Mesothelial cell of epicardium (in vitro differentiated cells): ENCODE data around the gene FOLR1. TPM values are rescaled to one million over a fixed set of nuclear protein-coding genes. Genes with fewer than 3 reads are reported as not detected.
A peak's percentile ranks its signal among the peaks of the same experiment; 100 is the strongest.
"Not testable (repeated sequence)": the region's sequence is repeated elsewhere in the genome, so short reads cannot be mapped to it uniquely, and the experiment has no call there.

Experiments used
- DNase-seq, 2 experiments: peaks; one replicate each; pipeline ENCODE4 v3.0.0; 2021; ENCODE audit warnings: low spot score in 2 of 2; ENCODE audit not compliant: unreplicated experiment in 2 of 2
- H3K27ac Mint-ChIP-seq: 2 replicates; pipeline ENCODE4 v1.8.0; 2021; ENCODE audit warnings: mixed read lengths
- H3K27me3 Mint-ChIP-seq: 2 replicates; pipeline ENCODE4 v1.8.0; 2021; ENCODE audit warnings: low read depth, mixed read lengths
- H3K36me3 Mint-ChIP-seq: 2 replicates; pipeline ENCODE4 v1.8.0; 2021; ENCODE audit warnings: mixed read lengths
- H3K4me1 Mint-ChIP-seq: 2 replicates; pipeline ENCODE4 v1.8.0; 2021; ENCODE audit warnings: mixed read lengths
- H3K4me3 Mint-ChIP-seq: 2 replicates; pipeline ENCODE4 v1.8.0; 2021; ENCODE audit warnings: mild to moderate bottlenecking, moderate library complexity, mixed read lengths
- H3K9me3 Mint-ChIP-seq: 2 replicates; pipeline ENCODE4 v1.8.0; 2021; ENCODE audit warnings: mixed read lengths
- total RNA-seq: library from RNA; stranded (reverse); gene quantifications from 3 replicates; pipeline ENCODE4 v1.2.1, GENCODE V29; 2021
- TF ChIP-seq, protein P1 (sequence below): fragments of 200-600 bp; sonication (generic); IDR thresholded peaks from one replicate; pipeline ENCODE4 v1.5.0; 2021; ENCODE audit warnings: antibody characterized with exemption; ENCODE audit not compliant: unreplicated experiment

FOLR1 gene
- total RNA-seq, 1 donor from 2014 or later, result 1.0 TPM

DNA sequence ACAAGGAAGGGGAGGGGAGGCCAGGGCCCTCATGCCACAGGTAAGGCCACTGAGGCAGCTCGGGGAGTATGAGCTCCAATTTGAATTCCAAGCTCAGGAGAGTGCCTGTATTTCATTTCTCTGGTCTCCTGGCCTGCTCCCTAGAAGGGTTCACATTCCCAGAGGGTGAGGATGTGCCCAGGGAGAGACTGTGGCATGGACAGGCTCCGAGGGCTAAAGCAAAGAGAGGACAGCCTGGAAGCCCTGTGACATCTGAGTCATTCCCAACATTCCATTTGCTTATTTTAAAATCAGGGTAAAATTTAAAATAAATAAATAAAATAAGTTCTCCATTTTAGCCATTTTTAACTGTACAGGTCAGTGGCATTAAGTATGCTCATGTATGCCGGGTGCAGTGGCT lies 18.6 kb upstream of the FOLR1 start:
- H3K9me3 Mint-ChIP-seq, result no peaks in the 10 kb centered on the region
- no peaks in the 10 kb centered on the region for H3K4me1 Mint-ChIP-seq
- TF ChIP-seq, protein P1, sequence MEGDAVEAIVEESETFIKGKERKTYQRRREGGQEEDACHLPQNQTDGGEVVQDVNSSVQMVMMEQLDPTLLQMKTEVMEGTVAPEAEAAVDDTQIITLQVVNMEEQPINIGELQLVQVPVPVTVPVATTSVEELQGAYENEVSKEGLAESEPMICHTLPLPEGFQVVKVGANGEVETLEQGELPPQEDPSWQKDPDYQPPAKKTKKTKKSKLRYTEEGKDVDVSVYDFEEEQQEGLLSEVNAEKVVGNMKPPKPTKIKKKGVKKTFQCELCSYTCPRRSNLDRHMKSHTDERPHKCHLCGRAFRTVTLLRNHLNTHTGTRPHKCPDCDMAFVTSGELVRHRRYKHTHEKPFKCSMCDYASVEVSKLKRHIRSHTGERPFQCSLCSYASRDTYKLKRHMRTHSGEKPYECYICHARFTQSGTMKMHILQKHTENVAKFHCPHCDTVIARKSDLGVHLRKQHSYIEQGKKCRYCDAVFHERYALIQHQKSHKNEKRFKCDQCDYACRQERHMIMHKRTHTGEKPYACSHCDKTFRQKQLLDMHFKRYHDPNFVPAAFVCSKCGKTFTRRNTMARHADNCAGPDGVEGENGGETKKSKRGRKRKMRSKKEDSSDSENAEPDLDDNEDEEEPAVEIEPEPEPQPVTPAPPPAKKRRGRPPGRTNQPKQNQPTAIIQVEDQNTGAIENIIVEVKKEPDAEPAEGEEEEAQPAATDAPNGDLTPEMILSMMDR, result no peak
- H3K36me3 Mint-ChIP-seq, result no peaks in the 10 kb centered on the region
- peaks cover 2% of the 10 kb centered on the region for H3K27me3 Mint-ChIP-seq
- DNase-seq, result no peak
- no peak overlapping the region for H3K27ac Mint-ChIP-seq
- no peak overlapping the region for H3K4me3 Mint-ChIP-seq

DNA sequence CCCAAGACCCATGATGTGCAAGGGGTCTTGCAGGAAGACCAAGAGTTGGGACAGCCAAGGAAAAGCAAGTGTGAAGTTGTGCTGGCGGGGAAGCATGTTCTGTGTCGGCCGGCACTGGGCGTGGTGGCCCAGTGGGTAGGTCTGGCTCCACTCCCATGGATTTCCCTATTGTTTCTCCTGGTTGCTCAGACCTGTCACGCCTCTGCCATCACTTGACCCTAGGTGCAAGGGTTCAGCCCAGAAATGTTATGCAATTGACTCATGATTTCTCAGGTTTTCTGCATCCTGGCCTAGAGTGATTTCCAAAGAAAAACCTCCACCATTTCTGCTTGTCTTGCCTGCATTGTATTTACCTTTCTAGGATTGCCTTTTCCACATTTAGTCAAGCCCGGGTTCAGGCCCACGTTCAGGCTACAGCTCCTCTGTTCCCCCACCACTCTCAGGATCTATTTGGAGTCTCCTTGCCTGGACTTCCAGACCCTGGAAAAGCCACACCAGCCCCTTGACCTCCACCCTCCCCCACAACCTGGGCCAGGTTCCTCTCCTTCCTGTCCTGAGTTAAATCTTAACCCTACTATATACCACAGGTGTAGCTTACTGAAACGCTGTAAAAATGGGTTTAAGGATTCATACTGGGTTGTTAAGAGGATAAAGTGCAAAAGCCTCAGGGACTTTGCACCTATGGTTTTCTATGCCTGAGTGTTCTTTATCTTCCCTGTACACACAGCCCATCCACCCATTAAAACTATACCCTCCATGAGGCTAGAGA lies 17.5 kb upstream of the FOLR1 start:
- Mint-ChIP-seq H3K27ac (no peak overlapping the region), H3K4me1 (no peaks in the 10 kb centered on the region), H3K9me3 (no peaks in the 10 kb centered on the region), H3K36me3 (no peaks in the 10 kb centered on the region), H3K27me3 (peaks cover 2% of the 10 kb centered on the region), H3K4me3 (no peak overlapping the region)
- TF ChIP-seq, protein P1, result no peak
- DNase-seq, result no peak

DNA sequence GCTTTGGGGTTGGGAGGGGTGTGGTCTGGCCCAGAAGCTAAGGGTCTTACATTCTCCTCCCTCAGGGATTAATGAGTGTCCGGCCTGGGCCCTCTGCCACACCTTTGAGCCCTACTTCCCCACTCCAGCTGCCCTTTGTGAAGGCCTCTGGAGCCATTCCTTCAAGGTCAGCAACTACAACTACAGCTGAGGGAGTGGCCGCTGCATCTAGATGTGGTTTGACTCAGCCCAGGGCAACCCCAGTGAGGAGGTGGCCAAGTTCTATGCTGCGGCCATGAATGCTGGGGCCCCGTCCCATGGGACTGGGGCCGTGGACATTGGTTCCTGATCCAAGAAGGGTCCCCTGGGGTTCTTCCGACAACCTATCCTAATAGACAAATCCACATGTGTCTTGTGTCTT lies 14.3 kb upstream of the FOLR1 start:
- DNase-seq, result no peak
- Mint-ChIP-seq H3K36me3 (no peaks in the 10 kb centered on the region), H3K4me1 (peaks cover 14% of the 10 kb centered on the region), H3K27me3 (no peaks in the 10 kb centered on the region), H3K4me3 (no peak overlapping the region), H3K9me3 (no peaks in the 10 kb centered on the region), H3K27ac (no peak overlapping the region)
- TF ChIP-seq, protein P1, result no peak

DNA sequence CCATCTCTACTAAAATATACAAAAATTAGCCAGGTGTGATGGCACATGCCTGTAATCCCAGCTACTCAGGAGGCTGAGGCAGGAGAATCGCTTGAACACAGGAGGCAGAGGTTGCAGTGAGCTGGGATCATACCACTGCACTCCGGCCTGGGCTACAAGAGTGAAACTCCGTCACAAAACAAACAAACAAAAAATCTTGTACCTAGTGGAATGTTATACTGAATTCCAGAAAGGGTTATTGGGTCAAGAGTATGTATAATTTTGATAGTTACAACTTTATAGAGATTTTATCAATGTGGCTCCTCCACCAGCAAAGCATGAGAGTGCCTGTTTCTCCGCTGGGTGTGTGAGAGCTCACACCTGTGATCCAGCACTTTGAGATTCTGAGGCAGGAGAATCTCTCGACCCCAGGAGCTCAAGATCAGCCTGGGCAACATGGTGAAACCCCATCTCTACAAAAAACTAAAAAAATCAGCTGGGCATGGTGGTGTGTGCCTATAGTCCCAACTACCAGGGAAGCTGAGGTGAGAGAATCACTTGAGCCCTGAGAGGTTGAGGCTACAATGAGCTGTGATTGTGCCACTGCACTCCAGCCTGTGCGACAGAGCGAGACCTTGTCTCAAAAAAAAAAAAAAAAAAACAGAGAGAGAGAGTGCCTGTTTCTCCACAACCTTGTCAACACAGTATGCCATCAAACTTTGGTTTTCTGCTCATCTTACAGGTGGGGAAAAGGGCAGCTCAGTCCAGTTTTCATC lies 12.7 kb upstream of the FOLR1 start:
- no peak for DNase-seq
- Mint-ChIP-seq H3K4me1 (peaks cover 18% of the 10 kb centered on the region), H3K9me3 (no peaks in the 10 kb centered on the region), H3K36me3 (no peaks in the 10 kb centered on the region), H3K4me3 (no peak overlapping the region), H3K27me3 (no peaks in the 10 kb centered on the region), H3K27ac (no peak overlapping the region)
- TF ChIP-seq, protein P1, result no peak

DNA sequence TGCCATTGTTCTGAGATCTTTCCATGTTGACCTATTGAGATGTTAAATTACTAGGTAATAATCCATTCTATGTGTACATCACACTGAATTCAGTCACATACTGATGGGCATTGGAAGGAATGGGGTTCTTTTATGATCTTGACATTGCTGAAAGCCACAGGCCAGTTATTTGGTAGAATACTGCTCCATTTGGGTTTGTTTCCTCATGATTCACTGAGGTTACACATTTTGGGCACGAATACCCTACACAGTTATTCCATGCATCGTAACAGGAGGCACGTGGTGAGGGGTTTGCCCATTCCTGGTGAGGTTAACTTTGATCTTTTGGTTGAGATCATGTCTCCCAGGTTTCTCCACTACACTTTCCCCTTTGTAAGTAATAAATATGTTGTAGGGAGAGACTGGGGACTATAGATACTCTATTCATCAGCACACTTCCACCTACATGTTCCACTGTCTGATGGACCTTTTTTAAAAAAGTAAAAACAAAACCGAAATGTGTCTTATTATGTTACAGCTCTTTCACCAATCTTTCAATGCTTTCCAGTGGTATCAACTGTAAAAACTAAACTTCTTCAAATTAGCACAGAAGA lies 12.0 kb upstream of the FOLR1 start:
- Mint-ChIP-seq H3K27me3 (no peaks in the 10 kb centered on the region), H3K9me3 (no peaks in the 10 kb centered on the region), H3K4me1 (peaks cover 18% of the 10 kb centered on the region), H3K36me3 (no peaks in the 10 kb centered on the region), H3K4me3 (no peak overlapping the region), H3K27ac (no peak overlapping the region)
- TF ChIP-seq, protein P1, result no peak
- DNase-seq, result no peak

DNA sequence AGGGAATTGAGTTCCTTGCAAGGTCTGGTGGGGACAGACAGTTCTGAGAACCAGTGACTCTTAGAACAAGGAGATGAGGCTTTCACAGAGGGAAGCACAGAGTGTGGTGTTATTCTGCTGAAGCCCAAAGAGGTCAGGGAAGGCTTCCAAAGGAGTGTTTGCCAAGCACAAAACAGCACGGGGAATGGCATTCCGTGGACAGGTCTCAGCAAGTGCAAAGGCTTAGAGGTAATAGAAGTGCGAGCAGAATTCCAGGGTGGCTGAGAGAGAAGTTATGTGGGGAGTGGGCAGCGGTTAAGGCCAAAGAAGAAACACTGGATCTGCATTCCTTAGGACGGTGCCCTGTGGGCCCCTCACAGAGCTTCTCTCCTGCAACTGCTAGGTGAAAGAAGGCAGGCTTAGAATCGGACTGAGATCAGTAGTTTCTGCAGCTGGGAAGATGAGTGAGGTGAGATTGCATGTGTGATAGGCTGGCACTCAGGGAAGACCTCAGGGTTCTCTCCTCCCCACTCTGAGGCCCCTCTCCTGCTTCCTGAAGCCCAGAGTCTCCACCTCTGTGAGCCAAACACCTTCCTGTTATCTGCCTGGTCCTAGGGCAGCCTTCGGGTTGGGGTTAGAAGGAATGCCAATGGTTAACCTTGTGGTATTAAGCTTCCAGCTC lies 10.9 kb upstream of the FOLR1 start:
- H3K4me3 Mint-ChIP-seq, H3K27me3 Mint-ChIP-seq, DNase-seq, H3K36me3 Mint-ChIP-seq, H3K9me3 Mint-ChIP-seq: not testable (repeated sequence)
- Mint-ChIP-seq H3K27ac (peak overlapping the region; percentile 76), H3K4me1 (peaks cover 18% of the 10 kb centered on the region)

DNA sequence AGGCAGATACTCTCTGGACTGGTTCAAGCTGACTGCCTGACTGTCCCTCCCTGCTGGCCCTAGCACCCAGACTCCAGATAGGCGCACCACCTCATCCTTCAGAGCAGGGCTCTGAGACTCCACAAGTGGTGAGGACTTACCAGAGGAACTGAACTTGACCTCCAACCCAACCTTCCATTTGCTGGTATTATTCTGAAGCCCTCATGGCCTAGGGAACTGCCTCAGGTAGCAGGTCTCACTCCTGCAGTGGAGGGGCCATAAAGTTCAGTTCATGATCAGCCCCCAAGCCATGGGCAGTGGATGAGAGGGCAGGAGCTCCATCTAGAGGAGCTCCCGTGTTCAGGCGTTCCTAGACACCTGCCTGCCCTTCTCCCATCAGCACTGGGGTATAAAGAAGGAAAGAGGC lies 10.4 kb upstream of the FOLR1 start:
- H3K4me3 Mint-ChIP-seq, H3K36me3 Mint-ChIP-seq, H3K9me3 Mint-ChIP-seq, H3K27ac Mint-ChIP-seq, DNase-seq, H3K27me3 Mint-ChIP-seq: not testable (repeated sequence)
- H3K4me1 Mint-ChIP-seq, result peaks cover 18% of the 10 kb centered on the region
